Measurements from ENCODE around the gene MED1.
A peak's percentile ranks its signal among the peaks of the same experiment; 100 is the strongest.
"Not testable (repeated sequence)": the region's sequence is repeated elsewhere in the genome, so short reads cannot be mapped to it uniquely, and the experiment has no call there.

Gene MED1

GRCh38 chr17:39408360-39408759, 42.7 kb downstream of the MED1 start:
- no peak for DNase-seq

GRCh38 chr17:39406951-39407350, 44.1 kb downstream of the MED1 start:
- DNase-seq: no peak

- no peak for DNase-seq
Measured at GRCh38 chr17:39405436-39405835, 45.6 kb downstream of the MED1 start.

GRCh38 chr17:39404542-39405378, 46.3 kb downstream of the MED1 start:
- no peak for DNase-seq

GRCh38 chr17:39402890-39403605, 48.0 kb downstream of the MED1 start:
- DNase-seq: no peak

- DNase-seq: peak; percentile 33
Measured at GRCh38 chr17:39402244-39402889, 48.7 kb downstream of the MED1 start.

GRCh38 chr17:39401412-39402243, 49.4 kb downstream of the MED1 start, which contains the start of gene FBXL20:
TSS of gene FBXL20 (minus strand) at chr17:39401626. CDS start at chr17:39401402, 224 bp downstream.
- peak; percentile 41 for DNase-seq

- no peak for DNase-seq
Measured at GRCh38 chr17:39400547-39401411, 50.3 kb downstream of the MED1 start.

- no peak for DNase-seq
Measured at GRCh38 chr17:39399791-39400190, 51.3 kb downstream of the MED1 start.

- no peak for DNase-seq
Measured at GRCh38 chr17:39393736-39394135, 57.3 kb downstream of the MED1 start.

- DNase-seq: no peak
Measured at GRCh38 chr17:39391448-39391847, 59.6 kb downstream of the MED1 start.

GRCh38 chr17:39385040-39385439, 66.0 kb downstream of the MED1 start:
- DNase-seq: no peak

- no peak for DNase-seq
Measured at GRCh38 chr17:39380144-39380543, 70.9 kb downstream of the MED1 start.

GRCh38 chr17:39376434-39376833, 74.6 kb downstream of the MED1 start:
- DNase-seq: no peak

- DNase-seq: not testable (repeated sequence)
Measured at GRCh38 chr17:39367805-39368204, 83.3 kb downstream of the MED1 start.

GRCh38 chr17:39365872-39366271, 85.2 kb downstream of the MED1 start:
- DNase-seq: no peak

- no peak for DNase-seq
Measured at GRCh38 chr17:39365242-39365641, 85.8 kb downstream of the MED1 start.

- DNase-seq: no peak
Measured at GRCh38 chr17:39364236-39365025, 86.6 kb downstream of the MED1 start.

- DNase-seq: no peak
Measured at GRCh38 chr17:39361064-39361463, 90.0 kb downstream of the MED1 start.

GRCh38 chr17:39360537-39360936, 90.5 kb downstream of the MED1 start:
- DNase-seq: no peak

- no peak for DNase-seq
Measured at GRCh38 chr17:39359994-39360393, 91.1 kb downstream of the MED1 start.
